GM18870 (cell line): ENCODE data around the gene RBFOX1.

Experiments
- ATAC-seq: cut with Tn5 transposase; IDR thresholded peaks from one replicate; pipeline ENCODE4 v1.9.1; 2021; ENCODE audit warnings: moderate library complexity; ENCODE audit not compliant: unreplicated experiment

Gene RBFOX1

GRCh38 chr16:7372095-7372494, 39.5 kb downstream of the RBFOX1 start:
- ATAC-seq = no peak

DNA sequence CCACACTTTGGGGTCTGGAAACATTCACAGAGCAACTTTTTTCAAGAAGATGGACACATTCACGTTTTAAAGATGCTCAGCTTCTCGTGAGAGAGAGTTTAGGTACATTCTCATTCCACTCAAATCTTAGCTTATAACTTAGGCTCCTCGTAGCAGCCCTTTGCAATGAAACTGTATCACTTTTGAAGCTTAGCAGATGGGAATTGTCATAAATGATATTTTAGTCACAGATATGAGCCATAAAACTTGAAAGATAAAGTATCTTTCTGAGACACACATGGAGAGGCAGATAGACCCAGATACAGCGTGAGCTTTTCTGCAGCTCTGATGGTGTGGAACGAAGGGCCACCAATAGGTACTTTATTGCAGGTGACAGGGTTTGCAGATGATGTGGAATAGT, 41.1 kb downstream of the RBFOX1 start:
- no peak for ATAC-seq

GRCh38 chr16:7374614-7375174, 42.0 kb downstream of the RBFOX1 start:
- ATAC-seq = no peak

- ATAC-seq = no peak
Measured at GRCh38 chr16:7376227-7376626, 43.6 kb downstream of the RBFOX1 start.

- ATAC-seq = no peak
Measured at GRCh38 chr16:7377231-7377630, 44.6 kb downstream of the RBFOX1 start.

GRCh38 chr16:7378024-7378695, 45.5 kb downstream of the RBFOX1 start:
- no peak for ATAC-seq

DNA sequence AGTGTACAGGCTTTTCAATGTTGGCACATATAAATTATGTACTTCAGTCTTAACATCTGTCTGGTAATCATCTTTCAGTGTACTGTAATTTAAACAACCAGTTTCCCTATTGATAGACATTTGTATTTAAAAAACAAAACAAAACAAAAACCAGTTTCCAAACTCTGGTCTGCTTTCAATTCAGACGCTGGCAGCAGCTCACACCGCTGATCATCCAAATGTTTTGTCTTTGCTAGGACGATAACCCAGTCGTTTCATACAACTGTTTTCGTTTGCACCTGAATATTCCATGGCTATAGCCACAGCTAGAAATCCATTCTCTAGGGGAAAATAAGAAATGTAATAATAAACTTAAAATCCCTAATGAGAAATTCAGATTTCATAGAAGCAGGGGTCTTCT, 47.8 kb downstream of the RBFOX1 start:
- no peak for ATAC-seq

DNA sequence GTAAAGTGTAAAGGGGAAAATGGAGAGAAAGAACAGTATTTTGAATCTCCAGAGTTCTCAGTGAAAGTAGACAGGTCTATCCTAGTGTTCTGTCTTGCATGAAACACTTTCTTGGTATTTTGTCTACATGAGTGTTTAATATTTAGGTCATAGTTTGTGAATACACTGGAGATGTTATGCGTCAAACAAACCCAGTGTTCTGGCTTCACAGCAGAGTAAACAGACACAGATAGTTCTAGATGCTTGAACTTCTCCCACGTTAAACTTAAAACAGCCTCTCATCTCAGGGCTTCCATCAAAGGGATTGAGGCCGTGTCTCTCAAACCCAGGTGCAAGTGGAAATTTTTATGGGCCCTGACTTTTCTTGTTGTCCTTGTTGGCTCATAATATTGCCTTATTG, 48.3 kb downstream of the RBFOX1 start:
- ATAC-seq = no peak

- ATAC-seq = no peak
Measured at GRCh38 chr16:7381671-7382070, 49.0 kb downstream of the RBFOX1 start.

GRCh38 chr16:7382521-7382920, 49.9 kb downstream of the RBFOX1 start:
- no peak for ATAC-seq

GRCh38 chr16:7390974-7391373, 58.3 kb downstream of the RBFOX1 start:
- no peak for ATAC-seq

DNA sequence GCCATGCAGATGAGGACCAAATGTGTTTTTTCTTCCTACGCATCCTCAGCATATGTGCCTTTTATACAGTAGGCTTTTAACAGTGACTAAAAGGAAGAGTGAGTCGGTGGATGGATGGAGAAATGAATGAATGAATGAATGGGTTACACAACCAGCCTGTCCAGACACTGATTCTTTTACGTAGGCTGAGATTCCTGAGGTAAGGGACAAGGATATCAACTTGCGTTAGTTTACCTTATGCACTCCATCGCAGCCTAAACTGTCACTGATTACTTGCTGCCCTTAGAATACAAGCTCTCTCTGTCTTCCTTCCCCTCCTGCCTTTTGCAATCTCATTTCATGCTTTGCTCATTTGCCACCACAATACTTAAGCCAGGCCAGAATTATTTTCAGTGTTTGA, 59.0 kb downstream of the RBFOX1 start:
- no peak for ATAC-seq

DNA sequence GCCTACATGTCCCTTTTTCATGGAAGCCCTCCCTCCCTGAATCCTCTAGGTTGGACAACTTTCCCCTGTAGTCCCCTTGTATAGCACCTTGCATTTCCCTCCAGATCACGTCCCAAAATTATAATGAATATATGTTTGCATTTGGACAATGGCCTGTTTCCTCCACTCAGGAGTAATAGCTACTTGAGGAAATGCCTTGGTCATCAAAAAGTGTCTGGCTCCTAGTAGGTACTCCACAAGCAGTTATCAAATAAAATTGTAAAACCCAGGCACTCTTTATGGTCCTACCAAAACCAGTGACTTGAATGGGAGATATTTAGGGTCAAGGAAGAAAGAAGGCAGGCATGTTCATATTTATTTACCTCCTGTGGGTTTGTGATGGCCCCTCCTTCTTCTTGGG, 59.6 kb downstream of the RBFOX1 start:
- no peak for ATAC-seq

DNA sequence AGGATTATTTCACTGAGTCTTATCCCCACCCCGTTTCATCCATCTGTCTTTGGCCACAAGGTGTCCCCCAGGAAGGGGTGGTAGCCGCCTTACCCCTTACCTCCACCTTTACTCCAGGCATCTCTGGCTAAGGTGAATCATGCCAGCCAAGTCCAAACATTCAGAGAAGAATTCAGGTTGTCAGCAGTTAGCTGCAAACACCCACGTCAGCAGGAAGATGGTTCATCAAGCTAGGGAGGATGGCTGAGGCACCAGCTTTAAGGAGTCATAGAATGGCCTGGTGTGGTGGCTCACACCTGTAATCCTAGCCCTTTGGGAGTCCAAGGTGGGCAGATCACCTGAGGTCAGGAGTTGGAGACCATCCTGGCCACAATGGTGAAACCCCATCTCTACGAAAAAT, 61.0 kb downstream of the RBFOX1 start:
- ATAC-seq = no peak

DNA sequence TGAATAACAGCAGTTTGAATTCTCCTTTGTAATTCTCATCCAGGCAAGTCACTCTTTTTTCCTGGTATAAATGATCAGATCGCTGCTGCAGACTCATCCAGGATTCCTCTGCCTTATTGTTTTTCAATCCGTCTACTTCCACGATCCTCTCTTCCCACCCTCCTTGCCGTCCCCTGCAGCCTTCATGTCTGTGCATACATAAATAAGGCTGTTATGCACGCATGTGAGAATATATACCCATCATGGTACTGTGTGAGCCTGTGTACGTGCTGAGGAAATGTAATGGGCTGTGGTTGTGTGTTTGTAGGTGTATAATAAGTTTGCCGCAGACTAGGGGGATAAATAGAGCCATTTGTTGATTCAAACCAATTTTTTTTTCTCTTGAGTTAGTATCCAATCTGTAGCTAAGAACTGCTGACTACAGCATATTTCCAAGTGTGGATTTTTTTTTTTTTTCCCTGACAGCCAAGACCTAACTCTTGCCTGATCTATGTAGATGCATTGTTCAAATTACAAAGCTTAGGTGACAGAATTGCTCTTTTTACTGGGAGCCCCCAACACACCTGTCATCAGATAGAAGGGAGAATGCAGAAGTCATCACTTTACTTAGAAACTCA, 62.2 kb downstream of the RBFOX1 start:
- ATAC-seq = no peak

DNA sequence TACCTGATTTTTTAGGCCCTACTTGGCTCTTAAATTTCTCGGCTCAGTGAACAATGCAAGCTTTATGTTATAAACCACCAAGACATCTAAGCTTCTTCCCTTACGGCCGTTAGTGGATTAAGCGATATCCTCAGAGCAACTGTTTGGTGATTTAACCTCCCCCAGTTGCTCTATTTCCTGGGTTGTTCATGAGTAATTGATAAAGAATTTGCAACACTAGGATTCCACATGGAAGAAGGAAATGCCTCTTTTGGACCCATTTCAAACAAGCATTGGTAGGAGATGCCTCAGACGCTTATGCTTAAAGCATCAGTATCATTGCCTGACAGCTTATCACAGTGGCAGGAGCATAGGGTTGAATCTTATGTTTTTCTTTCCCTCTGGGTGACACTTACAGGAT, 65.3 kb downstream of the RBFOX1 start:
- ATAC-seq = no peak

GRCh38 chr16:7398536-7398935, 65.9 kb downstream of the RBFOX1 start:
- no peak for ATAC-seq

DNA sequence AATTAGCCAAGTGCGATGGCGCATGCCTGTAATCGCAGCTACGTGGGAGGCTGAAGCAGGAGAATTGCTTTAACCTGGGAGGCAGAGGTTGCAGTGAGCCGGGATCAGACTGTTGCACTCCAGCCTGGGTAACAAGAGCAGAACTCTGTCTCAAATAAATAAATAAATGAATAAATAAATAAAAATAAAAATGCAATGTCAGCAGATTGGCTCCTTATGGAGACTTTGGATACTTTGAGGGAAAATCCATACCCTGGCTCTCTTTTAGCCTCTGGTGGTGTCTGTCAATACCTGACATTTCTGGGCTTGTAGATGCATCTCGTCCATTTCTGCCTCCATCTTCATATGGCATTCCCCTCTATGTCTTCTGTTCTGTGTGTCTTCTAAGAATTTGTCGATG, 66.7 kb downstream of the RBFOX1 start:
- ATAC-seq = no peak

DNA sequence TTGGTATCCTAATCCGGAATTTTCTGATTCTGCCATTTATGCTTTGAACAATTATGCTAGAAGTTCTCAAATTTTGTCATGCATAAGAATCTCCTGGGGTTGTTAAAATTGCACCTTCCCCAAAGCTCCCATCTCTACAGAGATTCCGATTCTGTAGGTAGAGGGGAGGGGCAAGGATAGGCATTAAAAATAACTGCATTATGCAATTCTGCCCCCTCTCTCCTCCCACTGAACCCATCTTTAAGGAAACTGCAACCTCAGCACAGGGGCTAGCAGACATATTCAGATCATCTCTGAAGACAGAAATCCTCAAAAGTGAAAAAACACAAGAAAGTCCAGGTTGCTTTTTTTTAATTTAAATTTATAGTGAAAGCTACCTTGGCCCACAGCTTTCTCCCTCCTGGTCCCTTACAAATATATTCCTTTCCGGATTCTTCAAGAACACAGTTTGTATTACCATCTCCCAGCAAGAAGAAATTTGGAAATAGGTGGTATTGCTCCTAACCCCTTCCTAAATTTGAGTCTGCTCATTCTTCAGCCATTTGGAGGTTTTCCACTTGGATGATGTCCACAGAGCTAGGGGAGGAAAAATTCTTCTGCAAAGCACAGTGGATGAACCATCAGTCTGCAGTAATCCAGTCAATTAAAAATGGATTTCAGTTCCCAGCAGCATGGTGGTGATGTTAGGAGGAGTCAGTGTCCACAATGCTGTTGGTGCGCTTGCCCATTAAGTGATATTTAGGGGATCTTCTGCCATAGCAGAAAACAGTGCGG, 67.7 kb downstream of the RBFOX1 start:
- no peak for ATAC-seq

GRCh38 chr16:7404217-7404616, 71.6 kb downstream of the RBFOX1 start:
- no peak for ATAC-seq

- ATAC-seq = no peak
Measured at GRCh38 chr16:7405166-7405565, 72.5 kb downstream of the RBFOX1 start.
